Endothelial cell of umbilical vein (primary cell): ENCODE measurements around the gene TMEM154. TPM values are rescaled to one million over a fixed set of nuclear protein-coding genes. Genes with fewer than 3 reads are reported as not detected.

Source experiments
- BruUV-seq: library from RNA; stranded (reverse); fragments of 400-500 nt; replicated peaks from 2 replicates; lab custom pipeline; 2021; lab: Mats Ljungman, UMichigan
- CTCF ChIA-PET: fragments of 300-600, 350-600 bp; sonication (Branson Sonifier 250); formaldehyde crosslinking; loops from one replicate; lab custom pipeline; 2021; ENCODE audit warnings: antibody characterized with exemption, inconsistent platforms; lab: Charles Lee
- POLR2A ChIA-PET: fragments of 300-600, 350-600 bp; sonication (Branson Sonifier 250); formaldehyde crosslinking; loops from one replicate; lab custom pipeline; 2021; ENCODE audit warnings: antibody characterized with exemption, inconsistent platforms; lab: Charles Lee
- DNase-seq: peaks from one replicate; pipeline ENCODE4 v3.0.0-alpha.2; 2011; ENCODE audit warnings: low read depth, low spot score
- FAIRE-seq: peaks from 2 replicates; lab custom pipeline; 2011; peaks lifted over from hg19 to GRCh38; lab: Jason Lieb, UNC
- H2AFZ ChIP-seq: 2 replicates; pipeline ENCODE4 v1.6.0; 2012; ENCODE audit warnings: low read depth, low read length, control low read depth, inconsistent platforms
- H3K27ac ChIP-seq: 2 replicates; pipeline ENCODE4 v1.5.1; 2011; ENCODE audit warnings: low read depth, mild to moderate bottlenecking, control low read depth, low read length, moderate library complexity; ENCODE audit not compliant: insufficient read depth
- H3K27me3 ChIP-seq, 2 experiments: 2 replicates each; pipeline versions ENCODE4 v1.6.0 to v1.6.1; 2011; ENCODE audit warnings: low read length in 2 of 2, mixed read lengths in 1 of 2; ENCODE audit not compliant: control insufficient read depth in 2 of 2, insufficient read depth in 2 of 2
- H3K36me3 ChIP-seq, 2 experiments: 2 replicates in 1 of 2; 3 replicates in 1 of 2; pipeline ENCODE4 v1.5.1; 2011; ENCODE audit warnings: low read length in 2 of 2, mild to moderate bottlenecking in 1 of 2, moderate library complexity in 1 of 2; ENCODE audit not compliant: control insufficient read depth in 2 of 2, insufficient read depth in 2 of 2; ENCODE audit errors: extremely low read depth in 1 of 2
- H3K4me1 ChIP-seq: 3 replicates; pipeline ENCODE4 v1.5.1; 2011; ENCODE audit warnings: mild to moderate bottlenecking, low read length; ENCODE audit not compliant: control insufficient read depth, insufficient read depth; ENCODE audit errors: extremely low read depth
- H3K4me2 ChIP-seq: 2 replicates; pipeline ENCODE4 v1.6.1; 2011; ENCODE audit warnings: low read length, control low read depth, mixed read lengths; ENCODE audit not compliant: insufficient read depth
- H3K4me3 ChIP-seq, 3 experiments: fragments of 200-600 bp in 1 of 3; sonication (generic), shearing (Covaris generic) in 1 of 3; replicated peaks in 1 of 3; 2 replicates each; pipeline ENCODE4 v1.5.1; 2011 to 2016; ENCODE audit warnings: control low read depth in 3 of 3, low read length in 3 of 3, mild to moderate bottlenecking in 2 of 3, inconsistent platforms in 1 of 3, low read depth in 1 of 3, moderate library complexity in 1 of 3; ENCODE audit not compliant: insufficient read depth in 1 of 3
- H3K79me2 ChIP-seq: 2 replicates; pipeline ENCODE4 v1.6.0; 2012; ENCODE audit warnings: low read length, inconsistent platforms; ENCODE audit not compliant: control insufficient read depth, insufficient read depth
- H3K9ac ChIP-seq: replicated peaks from 2 replicates; pipeline ENCODE3; 2011; ENCODE audit warnings: low read length, control low read depth; ENCODE audit not compliant: insufficient read depth; ENCODE audit errors: extremely low read depth
- H3K9me1 ChIP-seq: replicated peaks from 3 replicates; pipeline ENCODE4 v1.6.0; 2011; ENCODE audit warnings: mild to moderate bottlenecking, low read length; ENCODE audit not compliant: control insufficient read depth, insufficient read depth; ENCODE audit errors: extremely low read depth
- H3K9me3 ChIP-seq: replicated peaks from 2 replicates; pipeline ENCODE4 v1.5.1; 2012; ENCODE audit warnings: low read length, inconsistent platforms; ENCODE audit not compliant: control insufficient read depth, insufficient read depth
- H4K20me1 ChIP-seq: replicated peaks from 2 replicates; pipeline ENCODE3; 2011; ENCODE audit warnings: mild to moderate bottlenecking, low read length; ENCODE audit not compliant: control insufficient read depth, insufficient read depth; ENCODE audit errors: extremely low read depth
- CTCF ChIP-seq, 2 donors: IDR thresholded peaks; 1 replicate in 1 of 2; 2 replicates in 1 of 2; pipeline ENCODE4 v1.5.1; 2011; ENCODE audit warnings: low read length in 2 of 2, mild to moderate bottlenecking in 2 of 2, moderate library complexity in 2 of 2, control low read depth in 1 of 2, inconsistent platforms in 1 of 2, low read depth in 1 of 2; ENCODE audit not compliant: insufficient read depth in 1 of 2; ENCODE audit errors: extremely low read depth in 1 of 2
- EZH2 ChIP-seq: IDR thresholded peaks from 2 replicates; pipeline ENCODE4 v1.6.1; 2012; ENCODE audit warnings: borderline replicate concordance, low read depth, mild to moderate bottlenecking, moderate library complexity, low read length, inconsistent platforms; ENCODE audit not compliant: severe bottlenecking
- FOS ChIP-seq: IDR thresholded peaks from 2 replicates; pipeline ENCODE4 v1.6.1; 2011; ENCODE audit warnings: mild to moderate bottlenecking, low read length, moderate library complexity, borderline replicate concordance; ENCODE audit not compliant: insufficient read depth
- GATA2 ChIP-seq: IDR thresholded peaks from 2 replicates; pipeline ENCODE4 v1.7.0; 2011; ENCODE audit warnings: low read depth, mild to moderate bottlenecking, moderate library complexity, mixed read lengths, low read length; ENCODE audit not compliant: insufficient read length, insufficient read depth
- JUN ChIP-seq: IDR thresholded peaks from 2 replicates; pipeline ENCODE4 v1.6.1; 2011; ENCODE audit warnings: borderline replicate concordance, low read depth; ENCODE audit not compliant: insufficient read length, insufficient read depth
- MAX ChIP-seq: IDR thresholded peaks from 2 replicates; pipeline ENCODE4 v1.6.1; 2011; ENCODE audit not compliant: insufficient read depth, insufficient read length
- MYC ChIP-seq: IDR thresholded peaks from one replicate; pipeline ENCODE4 v1.6.1; 2011; ENCODE audit warnings: mild to moderate bottlenecking, low read depth, low read length
- POLR2A ChIP-seq: IDR thresholded peaks from 2 replicates; pipeline ENCODE4 v1.6.1; 2012; ENCODE audit warnings: low read depth, mild to moderate bottlenecking, control low read depth, low read length
- POLR2AphosphoS5 ChIP-seq: IDR thresholded peaks from 2 replicates; pipeline ENCODE4 v1.6.1; 2012; ENCODE audit warnings: low read depth, mild to moderate bottlenecking, control low read depth, low read length, moderate library complexity; ENCODE audit not compliant: insufficient read depth
- dilution Hi-C: fragments of 300-500 bp; cut with MboI; formaldehyde crosslinking; loops from one replicate; pipeline ENCODE4 v1.15.0; 2019; ENCODE audit warnings: low sequenced_read_pairs; ENCODE audit not compliant: extremely low pct_ligation_motif_present
- intact Hi-C: fragments of 100-400 bp; cut with micrococcal nuclease; formaldehyde crosslinking; loops from one replicate; pipeline ENCODE4 v1.10.0; 2022
- polyA plus RNA-seq, 4 experiments: library from polyadenylated mRNA; depleted of rRNA in 3 of 4; stranded (reverse) in 3 of 4; unstranded in 1 of 4; fragments of >200 nt; gene quantifications; 2 replicates each; pipeline versions ENCODE4 v1.2.1 to v1.2.3, GENCODE V29; 2011 to 2012; ENCODE audit warnings: missing spikeins in 1 of 4
- total RNA-seq: library from RNA; stranded (reverse); gene quantifications from 2 replicates; pipeline ENCODE4 v1.2.3, GENCODE V29; 2021

TMEM154 gene
- total and polyA plus RNA-seq, 2 donors (not counting 3 experiments of a cell fraction or from before 2014, with no cell fraction given) = 5.4 to 50.0 TPM

GRCh38 chr4:152619556-152619955 is 60.2 kb downstream of the TMEM154 start:
- Histone ChIP-seq H4K20me1 (no peaks in the 10 kb centered on the region), H3K27me3 (peaks cover 3 to 11% of the 10 kb centered on the region in 2 experiments), H3K4me2 (no peak overlapping the region), H3K36me3 (no peaks in the 10 kb centered on the region), H3K27ac (no peak overlapping the region), H3K9me1 (no peaks in the 10 kb centered on the region), H3K4me1 (no peaks in the 10 kb centered on the region), H3K79me2 (no peaks in the 10 kb centered on the region), H3K9ac (no peak overlapping the region), H3K4me3 (no peak overlapping the region), H3K9me3 (no peaks in the 10 kb centered on the region), H2AFZ (no peak overlapping the region)
- DNase-seq (no peak), FAIRE-seq (no peak)
- no peak for TF ChIP-seq POLR2A
- no peak for TF ChIP-seq POLR2AphosphoS5
- TF ChIP-seq JUN = no peak
- no peak for TF ChIP-seq CTCF (IDR thresholded peaks at IDR 0.05; ENCODE audit: extremely low read depth in 1 of 2, insufficient read depth in 1 of 2, low read depth in 1 of 2, low read length in 2 of 2)
- TF ChIP-seq MYC = no peak
- no peak for TF ChIP-seq EZH2
- TF ChIP-seq MAX = no peak
- TF ChIP-seq FOS = no peak
- no peak for TF ChIP-seq GATA2
- dilution Hi-C loops (no loop called here), intact Hi-C loops (no loop called here)
- ChIA-PET POLR2A (no interaction called here), CTCF (no interaction called here)
- BruUV-seq = no TSS peak
